Gastrocnemius medialis (tissue), 4 donors: ENCODE measurements around the gene MS4A15. TPM values are rescaled to one million over a fixed set of nuclear protein-coding genes. Genes with fewer than 3 reads are reported as not detected.

ENCODE experiments used
- ATAC-seq, 2 donors: fragments of 150-250 bp; one replicate each; pipeline ENCODE4 v1.9.1; 2016
- DNase-seq, 2 donors: peaks; one replicate each; pipeline ENCODE4 v3.0.0-alpha.2; 2019
- H3K27ac ChIP-seq, 4 donors: fragments of 200-600 bp; sonication (generic); 1 replicate in 1 of 4; 2 replicates in 3 of 4; pipeline ENCODE4 v1.5.1; 2016 to 2018; ENCODE audit warnings: mild to moderate bottlenecking in 2 of 4, moderate library complexity in 1 of 4
- H3K27me3 ChIP-seq, 3 donors: fragments of 200-600 bp; sonication (generic) in 2 of 3; 1 replicate in 1 of 3; 2 replicates in 2 of 3; pipeline versions ENCODE4 v1.5.1 to v1.6.0; 2016 to 2019; ENCODE audit warnings: mild to moderate bottlenecking in 1 of 3, moderate library complexity in 1 of 3
- H3K36me3 ChIP-seq, 2 donors: fragments of 200-600 bp; sonication (generic) in 1 of 2; one replicate each; pipeline ENCODE4 v1.5.1; 2017 to 2018
- H3K4me1 ChIP-seq, 2 donors: fragments of 200-600 bp; sonication (generic) in 1 of 2; one replicate each; pipeline ENCODE4 v1.5.1; 2016 to 2017; ENCODE audit warnings: mild to moderate bottlenecking in 2 of 2
- H3K4me3 ChIP-seq, 4 donors: fragments of 200-600 bp; sonication (generic) in 3 of 4; 1 replicate in 1 of 4; 2 replicates in 3 of 4; pipeline ENCODE4 v1.5.1; 2016 to 2019; ENCODE audit warnings: mild to moderate bottlenecking in 2 of 4
- H3K9me3 ChIP-seq, 3 donors: fragments of 200-600 bp; sonication (generic) in 2 of 3; 1 replicate in 1 of 3; 2 replicates in 2 of 3; pipeline ENCODE4 v1.5.1; 2016 to 2019
- CTCF ChIP-seq, 5 experiments: fragments of 450-650 bp in 3 of 5; fragments of 200-600 bp in 2 of 5; sonication (generic) in 2 of 5; IDR thresholded peaks in 4 of 5; conservative IDR thresholded peaks in 1 of 5; 1 replicate in 4 of 5; 2 replicates in 1 of 5; pipeline ENCODE4 v1.5.1; 2016 to 2019; ENCODE audit warnings: antibody characterized with exemption in 5 of 5, mild to moderate bottlenecking in 3 of 5, moderate library complexity in 3 of 5
- POLR2A ChIP-seq, 2 donors: fragments of 450-650 bp; IDR thresholded peaks; one replicate each; pipeline ENCODE4 v1.6.1; 2017; ENCODE audit warnings: antibody characterized with exemption in 2 of 2, mild to moderate bottlenecking in 2 of 2, moderate library complexity in 2 of 2
- in situ Hi-C, 4 donors: fragments of 200-750 bp; cut with MboI; loops; one replicate each; pipeline versions ENCODE4 v1.15.0 to v1.8.0; 2017; ENCODE audit warnings: low sequenced_read_pairs in 4 of 4
- intact Hi-C: fragments of 100-400 bp; cut with DNase I; formaldehyde crosslinking; loops from one replicate; pipeline ENCODE4 v1.15.1; 2023; ENCODE audit warnings: low total_unique reads
- total RNA-seq, 4 donors: library from RNA; depleted of rRNA; stranded (reverse); fragments of >200 nt; gene quantifications; one replicate each; pipeline versions ENCODE4 v1.1.0 to v1.2.3, GENCODE V29; 2016

The MS4A15 gene
- total RNA-seq, 4 donors from 2014 or later, result not detected

DNA sequence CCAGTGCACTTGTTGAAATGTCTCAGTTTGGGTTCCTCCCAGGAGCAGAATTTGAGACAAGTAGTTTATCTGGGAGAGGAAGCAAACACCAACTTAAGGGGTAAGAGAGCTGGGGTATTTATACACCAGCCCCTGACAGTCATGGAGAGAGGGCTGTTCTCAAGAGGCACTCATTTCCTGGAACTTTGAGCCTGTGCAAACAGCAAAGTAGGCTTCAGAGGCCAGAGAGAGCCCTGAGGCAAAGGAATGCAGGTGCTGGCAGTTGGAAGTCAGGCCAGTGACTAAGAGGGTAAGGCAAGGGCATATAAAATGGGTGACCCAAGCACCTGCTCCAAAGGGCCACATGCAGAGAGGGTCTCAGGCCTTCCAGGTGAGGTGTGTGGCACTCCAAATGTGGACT lies 16.1 kb upstream of the MS4A15 start:
- no peak for ATAC-seq
- intact Hi-C loops (no loop called here), in situ Hi-C loops (no loop called here)

GRCh38 chr11:60741421-60741820 lies 15.2 kb upstream of the MS4A15 start:
- in situ Hi-C loops (no loop called here), intact Hi-C loops (no loop called here)
- no peaks in the 10 kb centered on the region for H3K9me3 ChIP-seq
- DNase-seq, result no peak
- TF ChIP-seq POLR2A (IDR thresholded peaks at IDR 0.05) (no peak), CTCF (IDR thresholded peaks at IDR 0.05 in 4 of 5, conservative IDR thresholded peaks at IDR 0.05 in 1 of 5) (no peak)
- ATAC-seq, result no peak
- no peaks in the 10 kb centered on the region for H3K36me3 ChIP-seq
- H3K27ac ChIP-seq, result no peak overlapping the region
- no peaks in the 10 kb centered on the region for H3K4me1 ChIP-seq
- no peaks in the 10 kb centered on the region for H3K27me3 ChIP-seq
- no peak overlapping the region for H3K4me3 ChIP-seq

More for the DNA sequence above, 16.1 kb upstream of the MS4A15 start:
- no peak overlapping the region for H3K27ac ChIP-seq
- no peaks in the 10 kb centered on the region for H3K4me1 ChIP-seq
- no peaks in the 10 kb centered on the region for H3K9me3 ChIP-seq
- H3K36me3 ChIP-seq, result no peaks in the 10 kb centered on the region
- H3K27me3 ChIP-seq, result no peaks in the 10 kb centered on the region
- no peak overlapping the region for H3K4me3 ChIP-seq
- no peak for TF ChIP-seq CTCF (IDR thresholded peaks at IDR 0.05 in 4 of 5, conservative IDR thresholded peaks at IDR 0.05 in 1 of 5)
- no peak for TF ChIP-seq POLR2A (IDR thresholded peaks at IDR 0.05)
- DNase-seq, result no peak

GRCh38 chr11:60743058-60743457 lies 13.6 kb upstream of the MS4A15 start:
- DNase-seq, result no peak
- intact Hi-C loops, result no loop called here
- no peak for ATAC-seq
- H3K27ac ChIP-seq, result no peak overlapping the region
- no peak for TF ChIP-seq CTCF (IDR thresholded peaks at IDR 0.05 in 4 of 5, conservative IDR thresholded peaks at IDR 0.05 in 1 of 5)
- no peak for TF ChIP-seq POLR2A (IDR thresholded peaks at IDR 0.05)
- in situ Hi-C loops, result no loop called here
- H3K36me3 ChIP-seq, result no peaks in the 10 kb centered on the region
- no peaks in the 10 kb centered on the region for H3K4me1 ChIP-seq
- no peak overlapping the region for H3K4me3 ChIP-seq
- H3K9me3 ChIP-seq, result no peaks in the 10 kb centered on the region
- H3K27me3 ChIP-seq, result no peaks in the 10 kb centered on the region

DNA sequence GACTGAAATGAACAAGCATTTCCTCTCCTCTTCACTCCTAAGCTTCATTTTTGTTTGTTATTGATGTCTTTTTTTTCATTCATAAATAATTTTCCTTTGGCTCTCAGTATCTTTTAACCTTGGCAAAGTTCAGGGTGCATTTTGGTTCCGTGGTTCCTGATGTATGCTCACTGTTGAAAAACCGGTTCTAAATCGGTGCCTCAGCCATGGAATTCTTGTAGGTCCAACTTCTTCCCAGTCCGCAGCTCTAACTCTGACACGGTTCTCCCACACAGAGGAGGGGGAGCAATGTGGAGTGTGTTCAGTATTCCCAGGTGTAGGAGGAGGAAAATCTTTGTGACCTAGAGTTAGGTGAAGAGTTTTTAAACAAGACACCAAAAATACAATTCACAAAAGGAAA lies 12.6 kb upstream of the MS4A15 start:
- H3K4me1 ChIP-seq, result no peaks in the 10 kb centered on the region
- H3K4me3 ChIP-seq, result no peak overlapping the region
- intact Hi-C loops (no loop called here), in situ Hi-C loops (no loop called here)
- H3K36me3 ChIP-seq, result no peaks in the 10 kb centered on the region
- no peaks in the 10 kb centered on the region for H3K27me3 ChIP-seq
- DNase-seq, result no peak
- ATAC-seq, result no peak
- TF ChIP-seq POLR2A (IDR thresholded peaks at IDR 0.05) (no peak), CTCF (IDR thresholded peaks at IDR 0.05 in 4 of 5, conservative IDR thresholded peaks at IDR 0.05 in 1 of 5) (no peak)
- H3K27ac ChIP-seq, result no peak overlapping the region
- H3K9me3 ChIP-seq, result no peaks in the 10 kb centered on the region

- no peaks in the 10 kb centered on the region for H3K36me3 ChIP-seq
- no peak overlapping the region for H3K4me3 ChIP-seq
- no peak for ATAC-seq
- TF ChIP-seq POLR2A (IDR thresholded peaks at IDR 0.05) (no peak), CTCF (IDR thresholded peaks at IDR 0.05 in 4 of 5, conservative IDR thresholded peaks at IDR 0.05 in 1 of 5) (no peak)
- no peak overlapping the region for H3K27ac ChIP-seq
- H3K27me3 ChIP-seq, result peaks cover 0 to 2% (median 0%) of the 10 kb centered on the region in 3 donors
- DNase-seq, result no peak
- no peaks in the 10 kb centered on the region for H3K4me1 ChIP-seq
- intact Hi-C loops, result no loop called here
- no peaks in the 10 kb centered on the region for H3K9me3 ChIP-seq
- in situ Hi-C loops, result no loop called here
Measured at GRCh38 chr11:60747359-60747873, 9.3 kb upstream of the MS4A15 start.
